CD4-positive, alpha-beta T cell treated with Interleukin-6 for 4 hours (primary cell): ENCODE measurements around the gene GLRA1.
"Not testable (repeated sequence)": the region's sequence is repeated elsewhere in the genome, so short reads cannot be mapped to it uniquely, and the experiment has no call there.

Experiments
- DNase-seq: peaks from one replicate; pipeline ENCODE4 v3.0.0-alpha.2; 2020; ENCODE audit warnings: mixed read lengths

The GLRA1 gene

GRCh38 chr5:151811593-151812321 lies 112.9 kb downstream of the GLRA1 start:
- DNase-seq: no peak

- DNase-seq: no peak
Measured at GRCh38 chr5:151810897-151811296, 113.8 kb downstream of the GLRA1 start.

GRCh38 chr5:151810449-151810848 lies 114.2 kb downstream of the GLRA1 start:
- no peak for DNase-seq

- no peak for DNase-seq
Measured at GRCh38 chr5:151808451-151809169, 116.0 kb downstream of the GLRA1 start.

- DNase-seq: no peak
Measured at GRCh38 chr5:151805414-151806223, 119.0 kb downstream of the GLRA1 start.

GRCh38 chr5:151800532-151800931 lies 124.1 kb downstream of the GLRA1 start:
- no peak for DNase-seq

- peak; percentile 4 for DNase-seq
Measured at GRCh38 chr5:151799407-151799806, 125.2 kb downstream of the GLRA1 start.

- no peak for DNase-seq
Measured at GRCh38 chr5:151798674-151799073, 126.0 kb downstream of the GLRA1 start.

- no peak for DNase-seq
Measured at GRCh38 chr5:151795426-151795825, 129.2 kb downstream of the GLRA1 start.

- no peak for DNase-seq
Measured at GRCh38 chr5:151793358-151793757, 131.3 kb downstream of the GLRA1 start.

GRCh38 chr5:151787817-151788216 lies 136.8 kb downstream of the GLRA1 start:
- no peak for DNase-seq

- DNase-seq: no peak
Measured at GRCh38 chr5:151786468-151786867, 138.2 kb downstream of the GLRA1 start.

GRCh38 chr5:151784141-151784540 lies 140.5 kb downstream of the GLRA1 start:
- no peak for DNase-seq

- not testable (repeated sequence) for DNase-seq
Measured at GRCh38 chr5:151783664-151784063, 141.0 kb downstream of the GLRA1 start.

GRCh38 chr5:151781201-151781600 lies 143.4 kb downstream of the GLRA1 start:
- no peak for DNase-seq

- no peak for DNase-seq
Measured at GRCh38 chr5:151780348-151780747, 144.3 kb downstream of the GLRA1 start.

GRCh38 chr5:151779531-151780125 lies 145.0 kb downstream of the GLRA1 start:
- no peak for DNase-seq

GRCh38 chr5:151775025-151775606 lies 149.5 kb downstream of the GLRA1 start:
- DNase-seq: no peak

- no peak for DNase-seq
Measured at GRCh38 chr5:151773951-151774350, 150.7 kb downstream of the GLRA1 start.

GRCh38 chr5:151772846-151773561 lies 151.6 kb downstream of the GLRA1 start:
- DNase-seq: no peak
